NCI-H2171 treated with DMSO at 0.1 percent for 48 hours (cell line): ENCODE data around the gene PXMP4.
A peak's percentile ranks its signal among the peaks of the same experiment; 100 is the strongest.
"Not testable (repeated sequence)": the region's sequence is repeated elsewhere in the genome, so short reads cannot be mapped to it uniquely, and the experiment has no call there.

ENCODE experiments used
- DNase-seq: peaks from one replicate; lab custom pipeline; 2025; lab: John Stamatoyannopoulos, UW

The PXMP4 gene

GRCh38 chr20:33719989-33720709 lies at the start of gene PXMP4:
Gene PXMP4 (minus strand): TSS chr20:33720310. CDS start chr20:33720207, 103 bp downstream.
- DNase-seq: peak; percentile 100

GRCh38 chr20:33769043-33769442 lies 48.9 kb upstream of the PXMP4 start:
- no peak for DNase-seq

GRCh38 chr20:33767777-33768138 lies 47.6 kb upstream of the PXMP4 start:
- DNase-seq: no peak

- no peak for DNase-seq
Observed at GRCh38 chr20:33766686-33767085, 46.6 kb upstream of the PXMP4 start.

- DNase-seq: no peak
Observed at GRCh38 chr20:33765592-33765991, 45.5 kb upstream of the PXMP4 start.

GRCh38 chr20:33765099-33765498 lies 45.0 kb upstream of the PXMP4 start:
- DNase-seq: no peak

- no peak for DNase-seq
Observed at GRCh38 chr20:33761698-33762250, 41.7 kb upstream of the PXMP4 start.

- no peak for DNase-seq
Observed at GRCh38 chr20:33757458-33757857, 37.3 kb upstream of the PXMP4 start.

GRCh38 chr20:33757046-33757445 lies 36.9 kb upstream of the PXMP4 start:
- no peak for DNase-seq

GRCh38 chr20:33755936-33756490 lies 35.9 kb upstream of the PXMP4 start:
- DNase-seq: not testable (repeated sequence)

- DNase-seq: no peak
Observed at GRCh38 chr20:33753763-33754162, 33.7 kb upstream of the PXMP4 start.

GRCh38 chr20:33753143-33753542 lies 33.0 kb upstream of the PXMP4 start:
- no peak for DNase-seq

GRCh38 chr20:33751775-33752174 lies 31.7 kb upstream of the PXMP4 start:
- no peak for DNase-seq

- no peak for DNase-seq
Observed at GRCh38 chr20:33746325-33746998, 26.4 kb upstream of the PXMP4 start.

- DNase-seq: no peak
Observed at GRCh38 chr20:33744773-33745385, 24.8 kb upstream of the PXMP4 start.

- DNase-seq: no peak
Observed at GRCh38 chr20:33744181-33744580, 24.1 kb upstream of the PXMP4 start.

GRCh38 chr20:33740189-33740588 lies 20.1 kb upstream of the PXMP4 start:
- DNase-seq: no peak

GRCh38 chr20:33739493-33739892 lies 19.4 kb upstream of the PXMP4 start:
- no peak for DNase-seq

- DNase-seq: no peak
Observed at GRCh38 chr20:33736962-33737361, 16.9 kb upstream of the PXMP4 start.

GRCh38 chr20:33733654-33734576 lies 13.8 kb upstream of the PXMP4 start:
- DNase-seq: no peak

- DNase-seq: peak; percentile 96
Observed at GRCh38 chr20:33732166-33732970, 12.3 kb upstream of the PXMP4 start.
